A549 (cell line): ENCODE data around the gene PRR5.

Experiments
- BHLHE40 ChIP-seq: IDR thresholded peaks from 2 replicates; pipeline ENCODE4 v1.6.1; 2012; ENCODE audit warnings: low read depth, low read length, inconsistent platforms
- EP300 ChIP-seq, 2 experiments: fragments of >200 bp; sonication (Bioruptor Twin); formaldehyde crosslinking; IDR thresholded peaks; 2 replicates in 1 of 2; 3 replicates in 1 of 2; pipeline ENCODE4 v1.6.1; 2016 to 2017
- MYC ChIP-seq: IDR thresholded peaks from 2 replicates; pipeline ENCODE4 v1.6.1; 2012; ENCODE audit warnings: mild to moderate bottlenecking, inconsistent platforms, low read length, improper control_type of control experiment, borderline replicate concordance
- POLR2A ChIP-seq: IDR thresholded peaks from 2 replicates; pipeline ENCODE4 v1.6.1; 2012; ENCODE audit warnings: mild to moderate bottlenecking, low read length
- POLR2AphosphoS2 ChIP-seq: conservative IDR thresholded peaks from 2 replicates; pipeline ENCODE4 v1.6.1; 2012; ENCODE audit warnings: low read length, improper control_type of control experiment, inconsistent platforms
- ZSCAN20 ChIP-seq: fragments of 250-450 bp; sonication (Bioruptor Pico); IDR thresholded peaks from 2 replicates; pipeline ENCODE4 v1.8.0; 2022; ENCODE audit warnings: mild to moderate bottlenecking, moderate library complexity
- TF ChIP-seq, protein P1 (sequence below): fragments of >200 bp; sonication (Bioruptor Twin); formaldehyde crosslinking; IDR thresholded peaks from 3 replicates; pipeline ENCODE4 v1.5.1; 2016
- TF ChIP-seq, protein P2 (sequence below): IDR thresholded peaks from 2 replicates; pipeline ENCODE4 v1.6.1; 2012

DNA sequence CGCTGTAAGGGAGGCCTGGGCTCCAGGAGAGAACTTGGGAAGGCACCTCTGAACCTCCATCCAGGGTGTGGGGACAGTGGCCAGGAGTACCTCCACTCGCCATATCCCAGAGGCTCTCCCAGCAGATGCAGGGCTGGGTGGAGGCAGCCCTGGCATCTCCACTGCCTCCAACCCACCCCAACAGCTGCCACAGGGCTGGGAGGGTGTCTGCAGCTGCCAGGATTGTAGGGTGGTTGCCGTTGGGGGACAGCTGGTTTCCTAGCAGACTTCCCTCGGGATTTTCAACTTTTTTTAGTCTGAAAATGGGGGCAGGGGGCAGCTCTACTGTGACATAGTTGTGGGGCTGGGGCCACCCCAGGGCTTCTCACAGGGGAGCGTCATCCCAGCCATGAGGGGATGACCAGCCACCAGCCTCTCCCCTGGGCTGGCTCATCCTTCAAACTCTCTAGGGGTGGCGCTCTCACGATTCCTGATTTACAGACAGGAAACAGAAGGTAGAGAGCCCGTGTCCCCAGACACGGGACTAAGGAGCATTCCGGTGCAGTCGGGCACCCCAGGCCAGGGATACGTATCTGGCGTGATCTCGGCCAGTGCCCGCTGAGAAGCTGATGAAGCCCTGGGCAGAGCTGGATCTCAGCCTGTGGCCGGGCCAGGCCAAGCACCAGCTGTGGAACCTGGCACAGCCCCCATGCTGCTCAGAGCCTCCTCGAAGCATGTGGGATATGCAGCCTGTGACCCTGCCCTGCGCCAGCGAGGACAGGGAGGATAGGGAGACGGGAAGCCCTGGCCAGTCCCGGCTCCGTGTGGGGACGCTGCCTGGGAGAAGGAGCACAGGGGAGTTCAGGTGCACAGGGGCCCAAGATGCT is 9.9 kb downstream of the PRR5 start:
- TF ChIP-seq, protein P1, sequence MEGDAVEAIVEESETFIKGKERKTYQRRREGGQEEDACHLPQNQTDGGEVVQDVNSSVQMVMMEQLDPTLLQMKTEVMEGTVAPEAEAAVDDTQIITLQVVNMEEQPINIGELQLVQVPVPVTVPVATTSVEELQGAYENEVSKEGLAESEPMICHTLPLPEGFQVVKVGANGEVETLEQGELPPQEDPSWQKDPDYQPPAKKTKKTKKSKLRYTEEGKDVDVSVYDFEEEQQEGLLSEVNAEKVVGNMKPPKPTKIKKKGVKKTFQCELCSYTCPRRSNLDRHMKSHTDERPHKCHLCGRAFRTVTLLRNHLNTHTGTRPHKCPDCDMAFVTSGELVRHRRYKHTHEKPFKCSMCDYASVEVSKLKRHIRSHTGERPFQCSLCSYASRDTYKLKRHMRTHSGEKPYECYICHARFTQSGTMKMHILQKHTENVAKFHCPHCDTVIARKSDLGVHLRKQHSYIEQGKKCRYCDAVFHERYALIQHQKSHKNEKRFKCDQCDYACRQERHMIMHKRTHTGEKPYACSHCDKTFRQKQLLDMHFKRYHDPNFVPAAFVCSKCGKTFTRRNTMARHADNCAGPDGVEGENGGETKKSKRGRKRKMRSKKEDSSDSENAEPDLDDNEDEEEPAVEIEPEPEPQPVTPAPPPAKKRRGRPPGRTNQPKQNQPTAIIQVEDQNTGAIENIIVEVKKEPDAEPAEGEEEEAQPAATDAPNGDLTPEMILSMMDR, result no peak
- TF ChIP-seq MYC (no peak), BHLHE40 (no peak), POLR2A (no peak), ZSCAN20 (no peak), POLR2AphosphoS2 (no peak), EP300 (IDR thresholded peaks at IDR 0.05) (no peak)
- TF ChIP-seq, protein P2, sequence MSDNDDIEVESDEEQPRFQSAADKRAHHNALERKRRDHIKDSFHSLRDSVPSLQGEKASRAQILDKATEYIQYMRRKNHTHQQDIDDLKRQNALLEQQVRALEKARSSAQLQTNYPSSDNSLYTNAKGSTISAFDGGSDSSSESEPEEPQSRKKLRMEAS, result no peak
